ENCODE data around the gene MYL4.
"Not testable (repeated sequence)": the region's sequence is repeated elsewhere in the genome, so short reads cannot be mapped to it uniquely, and the experiment has no call there.

The MYL4 gene

GRCh38 chr17:47243737-47244598, 34.8 kb downstream of the MYL4 start:
- no peak for DNase-seq (ENCODE audit: low read depth in 2 of 2)

GRCh38 chr17:47244697-47245096, 35.5 kb downstream of the MYL4 start:
- no peak for DNase-seq (ENCODE audit: low read depth in 2 of 2)

GRCh38 chr17:47246120-47246519, 37.0 kb downstream of the MYL4 start:
- DNase-seq (ENCODE audit: low read depth in 2 of 2), result no peak

GRCh38 chr17:47250855-47251254, 41.7 kb downstream of the MYL4 start:
- no peak for DNase-seq (ENCODE audit: low read depth in 2 of 2)

GRCh38 chr17:47251421-47251940, 42.3 kb downstream of the MYL4 start:
- DNase-seq (ENCODE audit: low read depth in 2 of 2), result no peak

- DNase-seq (ENCODE audit: low read depth in 2 of 2), result no peak
Observed at GRCh38 chr17:47252209-47252608, 43.1 kb downstream of the MYL4 start.

- no peak for DNase-seq (ENCODE audit: low read depth in 2 of 2)
Observed at GRCh38 chr17:47252766-47253512, 43.8 kb downstream of the MYL4 start.

- DNase-seq (ENCODE audit: low read depth in 2 of 2), result peak; percentile 9 to 58
Observed at GRCh38 chr17:47253541-47254402, 44.6 kb downstream of the MYL4 start, which contains the start of gene ITGB3. ITGB3 (plus strand) TSS chr17:47253827; CDS start chr17:47253862, 35 bp downstream.

- DNase-seq (ENCODE audit: low read depth in 2 of 2), result no peak
Observed at GRCh38 chr17:47254403-47254943, 45.3 kb downstream of the MYL4 start.

GRCh38 chr17:47257651-47258339, 48.6 kb downstream of the MYL4 start:
- DNase-seq (ENCODE audit: low read depth in 2 of 2), result no peak

GRCh38 chr17:47262586-47262985, 53.4 kb downstream of the MYL4 start:
- DNase-seq (ENCODE audit: low read depth in 2 of 2), result no peak

- DNase-seq (ENCODE audit: low read depth in 2 of 2), result no peak
Observed at GRCh38 chr17:47264166-47264565, 55.0 kb downstream of the MYL4 start.

- DNase-seq (ENCODE audit: low read depth in 2 of 2), result no peak
Observed at GRCh38 chr17:47265983-47266541, 56.9 kb downstream of the MYL4 start.

- DNase-seq (ENCODE audit: low read depth in 2 of 2), result no peak
Observed at GRCh38 chr17:47266782-47267181, 57.6 kb downstream of the MYL4 start.

GRCh38 chr17:47267354-47267828, 58.2 kb downstream of the MYL4 start:
- no peak for DNase-seq (ENCODE audit: low read depth in 2 of 2)

- DNase-seq (ENCODE audit: low read depth in 2 of 2), result not testable (repeated sequence)
Observed at GRCh38 chr17:47268964-47269363, 59.8 kb downstream of the MYL4 start.

- DNase-seq (ENCODE audit: low read depth in 2 of 2), result not testable (repeated sequence)
Observed at GRCh38 chr17:47269561-47270280, 60.6 kb downstream of the MYL4 start.

- DNase-seq (ENCODE audit: low read depth in 2 of 2), result no peak
Observed at GRCh38 chr17:47270946-47271705, 62.0 kb downstream of the MYL4 start.

- no peak for DNase-seq (ENCODE audit: low read depth in 2 of 2)
Observed at GRCh38 chr17:47272491-47272890, 63.3 kb downstream of the MYL4 start.
